ENCODE measurements around the gene PLB1. TPM values are rescaled to one million over a fixed set of nuclear protein-coding genes. Genes with fewer than 3 reads are reported as not detected.

PLB1 gene
- total RNA-seq, 2 experiments from 2014 or later: not detected

DNA sequence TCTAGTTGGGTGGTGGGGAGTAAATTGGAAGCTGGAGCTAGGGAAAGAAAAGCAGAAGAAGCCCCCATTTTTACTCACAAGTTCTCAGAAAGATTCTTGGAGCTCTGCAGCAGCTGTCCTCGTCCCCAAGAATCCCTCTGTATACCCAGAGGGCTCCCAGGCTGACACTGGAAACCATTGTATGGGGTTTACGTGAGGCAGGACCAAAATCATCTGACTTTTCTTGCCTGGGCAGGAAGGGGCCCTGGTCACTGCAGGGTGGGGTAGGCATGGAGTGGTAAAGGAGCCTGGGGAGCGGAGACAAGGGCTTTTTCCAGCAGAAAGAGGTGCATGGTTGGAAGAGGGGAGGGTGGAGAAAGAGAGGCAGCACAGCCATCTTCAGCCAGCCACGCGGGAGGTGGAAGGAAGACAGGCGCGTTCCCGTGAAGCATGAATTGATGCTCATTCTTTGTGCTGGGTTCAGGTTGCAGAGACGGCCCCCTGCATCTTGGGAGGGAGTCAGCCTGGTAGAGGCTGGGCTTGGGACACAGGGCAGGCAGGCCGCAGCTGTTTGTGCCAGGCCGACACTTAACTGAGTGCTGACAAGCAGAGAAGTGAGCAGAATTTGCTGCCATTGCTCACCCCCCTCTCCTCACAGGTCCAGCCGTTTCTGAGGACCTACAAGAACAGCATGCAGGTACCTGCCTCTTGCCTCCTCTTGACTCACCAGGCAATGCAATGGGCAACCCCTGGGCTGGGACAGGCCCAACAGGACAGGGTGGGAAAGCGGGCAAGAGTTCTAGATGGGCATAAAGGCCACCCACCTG is 94.8 kb downstream of the PLB1 start:
- peaks cover 6% of the 10 kb centered on the region for H3K4me1 ChIP-seq (ENCODE audit: insufficient read depth, low read length, poor library complexity, severe bottlenecking)
- H3K9me2 ChIP-seq (ENCODE audit: insufficient read depth, low read length): no peaks in the 10 kb centered on the region
- H3K9me3 ChIP-seq (ENCODE audit: low read length): no peaks in the 10 kb centered on the region
- H3K4me2 ChIP-seq (ENCODE audit: low read length): no peak overlapping the region
- no peak overlapping the region for H2AFZ ChIP-seq (ENCODE audit: low read length)
- H3K79me2 ChIP-seq (ENCODE audit: insufficient read depth, low read depth, low read length): no peaks in the 10 kb centered on the region
- H4K20me1 ChIP-seq (ENCODE audit: insufficient read depth, low read length): no peaks in the 10 kb centered on the region
- ChIA-PET POLR2A (no interaction called here), CTCF (ENCODE audit: unreplicated experiment) (no interaction called here)
- no peak for DNase-seq (ENCODE audit: low spot score)
- H3K27ac ChIP-seq (ENCODE audit: low read depth, low read length, poor library complexity, severe bottlenecking): no peak overlapping the region
- BruUV-seq (replicated peaks): no TSS peak
- TF ChIP-seq EZH2phosphoT487 (IDR thresholded peaks at IDR 0.05; ENCODE audit: borderline replicate concordance, low read depth, low read length): no peak
- TF ChIP-seq, protein P1, sequence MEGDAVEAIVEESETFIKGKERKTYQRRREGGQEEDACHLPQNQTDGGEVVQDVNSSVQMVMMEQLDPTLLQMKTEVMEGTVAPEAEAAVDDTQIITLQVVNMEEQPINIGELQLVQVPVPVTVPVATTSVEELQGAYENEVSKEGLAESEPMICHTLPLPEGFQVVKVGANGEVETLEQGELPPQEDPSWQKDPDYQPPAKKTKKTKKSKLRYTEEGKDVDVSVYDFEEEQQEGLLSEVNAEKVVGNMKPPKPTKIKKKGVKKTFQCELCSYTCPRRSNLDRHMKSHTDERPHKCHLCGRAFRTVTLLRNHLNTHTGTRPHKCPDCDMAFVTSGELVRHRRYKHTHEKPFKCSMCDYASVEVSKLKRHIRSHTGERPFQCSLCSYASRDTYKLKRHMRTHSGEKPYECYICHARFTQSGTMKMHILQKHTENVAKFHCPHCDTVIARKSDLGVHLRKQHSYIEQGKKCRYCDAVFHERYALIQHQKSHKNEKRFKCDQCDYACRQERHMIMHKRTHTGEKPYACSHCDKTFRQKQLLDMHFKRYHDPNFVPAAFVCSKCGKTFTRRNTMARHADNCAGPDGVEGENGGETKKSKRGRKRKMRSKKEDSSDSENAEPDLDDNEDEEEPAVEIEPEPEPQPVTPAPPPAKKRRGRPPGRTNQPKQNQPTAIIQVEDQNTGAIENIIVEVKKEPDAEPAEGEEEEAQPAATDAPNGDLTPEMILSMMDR (conservative IDR thresholded peaks at IDR 0.05; ENCODE audit: low read length): no peak
- H3K4me3 ChIP-seq (ENCODE audit: low read depth, low read length, poor library complexity, severe bottlenecking): no peak overlapping the region
- no peaks in the 10 kb centered on the region for H3K36me3 ChIP-seq (ENCODE audit: insufficient read depth, low read length)
- intact Hi-C loops (cut with micrococcal nuclease; ENCODE audit: unreplicated experiment): no loop called here

DNA sequence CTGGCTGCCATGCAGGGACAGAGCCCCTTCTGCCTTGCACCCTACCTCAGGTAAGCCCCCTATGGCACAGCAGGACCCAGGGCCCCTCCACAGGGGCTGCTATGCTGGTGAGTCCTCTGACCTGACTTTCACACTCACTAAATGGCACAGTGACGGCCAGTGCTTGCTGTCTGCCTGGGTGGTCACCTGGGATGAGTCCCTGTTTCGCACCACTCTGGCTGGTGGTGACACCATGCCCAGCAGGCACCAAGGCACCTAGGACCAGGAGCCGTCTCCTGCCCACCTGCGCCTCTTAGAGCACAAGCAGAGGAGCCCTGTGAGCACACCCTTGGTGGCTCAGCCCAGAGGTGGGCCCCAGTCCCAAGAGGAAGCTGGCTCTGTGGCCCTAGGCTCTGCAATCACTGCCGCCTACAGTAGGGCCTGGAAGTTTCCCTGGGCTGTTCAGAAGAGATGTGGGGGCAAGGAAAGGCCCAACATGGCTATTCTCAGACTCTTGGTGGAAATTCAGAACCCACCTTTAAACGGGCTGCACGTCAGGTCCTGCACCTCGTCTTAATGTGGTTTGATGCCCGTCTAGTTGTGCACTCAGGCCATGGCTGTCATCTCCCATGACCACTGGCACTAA is 96.0 kb downstream of the PLB1 start:
- no peaks in the 10 kb centered on the region for H3K36me3 ChIP-seq (ENCODE audit: insufficient read depth, low read length)
- no TSS peak for BruUV-seq (replicated peaks)
- no peak overlapping the region for H3K4me3 ChIP-seq (ENCODE audit: low read depth, low read length, poor library complexity, severe bottlenecking)
- CTCF ChIA-PET (ENCODE audit: unreplicated experiment): no interaction called here
- H4K20me1 ChIP-seq (ENCODE audit: insufficient read depth, low read length): no peaks in the 10 kb centered on the region
- DNase-seq (ENCODE audit: low spot score): no peak
- H2AFZ ChIP-seq (ENCODE audit: low read length): no peak overlapping the region
- no peak overlapping the region for H3K27ac ChIP-seq (ENCODE audit: low read depth, low read length, poor library complexity, severe bottlenecking)
- intact Hi-C loops (cut with micrococcal nuclease; ENCODE audit: unreplicated experiment): no loop called here
- H3K4me1 ChIP-seq (ENCODE audit: insufficient read depth, low read length, poor library complexity, severe bottlenecking): peaks cover 5% of the 10 kb centered on the region
- no peaks in the 10 kb centered on the region for H3K79me2 ChIP-seq (ENCODE audit: insufficient read depth, low read depth, low read length)
- no peak overlapping the region for H3K4me2 ChIP-seq (ENCODE audit: low read length)
- no peaks in the 10 kb centered on the region for H3K9me2 ChIP-seq (ENCODE audit: insufficient read depth, low read length)
- no peak for TF ChIP-seq EZH2phosphoT487 (IDR thresholded peaks at IDR 0.05; ENCODE audit: borderline replicate concordance, low read depth, low read length)
- TF ChIP-seq, protein P1 (conservative IDR thresholded peaks at IDR 0.05; ENCODE audit: low read length): no peak
- no peaks in the 10 kb centered on the region for H3K9me3 ChIP-seq (ENCODE audit: low read length)
- POLR2A ChIA-PET: no interaction called here

DNA sequence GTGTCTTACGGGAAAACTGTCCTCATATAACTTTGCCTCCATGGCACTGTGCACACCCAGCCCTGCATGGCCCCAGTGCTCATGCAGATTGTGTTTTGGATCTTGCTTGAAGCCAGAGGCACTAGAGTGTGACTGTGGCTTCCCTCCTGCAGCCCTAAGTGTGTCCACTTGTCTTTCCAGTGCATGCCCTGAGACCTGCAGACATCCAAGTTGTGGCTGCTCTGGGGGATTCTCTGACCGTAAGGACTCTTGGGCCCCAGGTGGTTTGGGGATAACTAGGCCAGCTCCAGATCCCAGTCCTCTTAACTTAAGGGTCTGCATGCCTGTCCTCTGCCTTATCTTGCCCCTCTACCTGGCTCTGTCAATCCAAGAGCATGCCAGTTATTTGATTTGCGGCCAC is 96.6 kb downstream of the PLB1 start:
- intact Hi-C loops (cut with micrococcal nuclease; ENCODE audit: unreplicated experiment): no loop called here
- POLR2A ChIA-PET: interaction anchor here (0.6 kb wide), 1 partner anchor 158 kb away, joined by 4 read pairs; no protein-coding TSS in a partner anchor
- Histone ChIP-seq H4K20me1 (ENCODE audit: insufficient read depth, low read length) (no peaks in the 10 kb centered on the region), H3K27ac (ENCODE audit: low read depth, low read length, poor library complexity, severe bottlenecking) (no peak overlapping the region), H3K4me2 (ENCODE audit: low read length) (no peak overlapping the region), H3K9me2 (ENCODE audit: insufficient read depth, low read length) (no peaks in the 10 kb centered on the region), H3K79me2 (ENCODE audit: insufficient read depth, low read depth, low read length) (no peaks in the 10 kb centered on the region), H3K4me3 (ENCODE audit: low read depth, low read length, poor library complexity, severe bottlenecking) (no peak overlapping the region), H3K4me1 (ENCODE audit: insufficient read depth, low read length, poor library complexity, severe bottlenecking) (no peaks in the 10 kb centered on the region), H2AFZ (ENCODE audit: low read length) (no peak overlapping the region), H3K36me3 (ENCODE audit: insufficient read depth, low read length) (no peaks in the 10 kb centered on the region), H3K9me3 (ENCODE audit: low read length) (no peaks in the 10 kb centered on the region)
- CTCF ChIA-PET (ENCODE audit: unreplicated experiment): no interaction called here
- DNase-seq (ENCODE audit: low spot score): no peak
- BruUV-seq (replicated peaks): no TSS peak
- no peak for TF ChIP-seq EZH2phosphoT487 (IDR thresholded peaks at IDR 0.05; ENCODE audit: borderline replicate concordance, low read depth, low read length)
- TF ChIP-seq, protein P1 (conservative IDR thresholded peaks at IDR 0.05; ENCODE audit: low read length): no peak
